Neural progenitor cell (in vitro differentiated cells): Measurements from ENCODE around the gene ERO1B.

Experiments used
- EZH2 ChIP-seq: fragments of 200-600 bp; sonication (generic); IDR thresholded peaks from 2 replicates; pipeline ENCODE4 v1.6.1; 2017; ENCODE audit warnings: antibody characterized with exemption, mild to moderate bottlenecking, moderate library complexity
- EZH2phosphoT487 ChIP-seq: fragments of 200-600 bp; sonication (generic); IDR thresholded peaks from 2 replicates; pipeline ENCODE4 v1.6.1; 2017; ENCODE audit warnings: antibody characterized with exemption
- TF ChIP-seq, protein P1 (sequence below): fragments of 200-600 bp; sonication (generic); IDR thresholded peaks from 2 replicates; pipeline ENCODE4 v1.5.1; 2017; ENCODE audit warnings: antibody characterized with exemption, mild to moderate bottlenecking

DNA sequence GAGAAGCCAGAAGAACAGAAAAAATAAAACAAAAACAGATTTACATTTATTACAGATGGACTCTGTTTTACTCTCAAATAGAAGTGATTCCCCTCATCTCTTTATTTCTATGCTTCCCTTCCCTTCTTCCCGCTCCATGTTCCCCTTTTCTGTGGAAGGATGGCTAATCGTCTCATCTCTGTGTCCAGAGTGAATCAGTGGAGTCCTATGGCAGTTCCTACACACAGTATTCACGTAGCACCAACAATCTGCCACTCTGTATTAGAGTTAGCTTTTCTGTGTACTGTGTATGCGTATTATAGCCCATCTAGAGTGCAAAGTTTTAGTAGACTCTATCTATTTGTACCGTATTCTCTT, 6.8 kb upstream of the ERO1B start:
- TF ChIP-seq, protein P1, sequence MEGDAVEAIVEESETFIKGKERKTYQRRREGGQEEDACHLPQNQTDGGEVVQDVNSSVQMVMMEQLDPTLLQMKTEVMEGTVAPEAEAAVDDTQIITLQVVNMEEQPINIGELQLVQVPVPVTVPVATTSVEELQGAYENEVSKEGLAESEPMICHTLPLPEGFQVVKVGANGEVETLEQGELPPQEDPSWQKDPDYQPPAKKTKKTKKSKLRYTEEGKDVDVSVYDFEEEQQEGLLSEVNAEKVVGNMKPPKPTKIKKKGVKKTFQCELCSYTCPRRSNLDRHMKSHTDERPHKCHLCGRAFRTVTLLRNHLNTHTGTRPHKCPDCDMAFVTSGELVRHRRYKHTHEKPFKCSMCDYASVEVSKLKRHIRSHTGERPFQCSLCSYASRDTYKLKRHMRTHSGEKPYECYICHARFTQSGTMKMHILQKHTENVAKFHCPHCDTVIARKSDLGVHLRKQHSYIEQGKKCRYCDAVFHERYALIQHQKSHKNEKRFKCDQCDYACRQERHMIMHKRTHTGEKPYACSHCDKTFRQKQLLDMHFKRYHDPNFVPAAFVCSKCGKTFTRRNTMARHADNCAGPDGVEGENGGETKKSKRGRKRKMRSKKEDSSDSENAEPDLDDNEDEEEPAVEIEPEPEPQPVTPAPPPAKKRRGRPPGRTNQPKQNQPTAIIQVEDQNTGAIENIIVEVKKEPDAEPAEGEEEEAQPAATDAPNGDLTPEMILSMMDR: no peak
- TF ChIP-seq EZH2 (no peak), EZH2phosphoT487 (no peak)
